Upper lobe of left lung (tissue), 6 donors: ENCODE measurements around the gene MT1HL1. TPM values are rescaled to one million over a fixed set of nuclear protein-coding genes. Genes with fewer than 3 reads are reported as not detected.

Experiments
- ATAC-seq, 2 donors: fragments of 200-7000 bp; cut with Tn5 transposase; one replicate each; pipeline ENCODE4 v1.9.1; 2022; ENCODE audit warnings: mild to moderate bottlenecking in 2 of 2, moderate library complexity in 2 of 2; ENCODE audit not compliant: low FRiP score in 2 of 2
- DNase-seq, 2 donors: peaks; one replicate each; pipeline ENCODE4 v3.0.0-alpha.2; 2019 to 2020
- H3K27ac ChIP-seq, 4 donors: fragments of 200-600 bp; sonication (generic); one replicate each; pipeline ENCODE4 v1.5.1; 2016 to 2019
- H3K27me3 ChIP-seq, 4 donors: fragments of 200-600 bp; sonication (generic); one replicate each; pipeline ENCODE4 v1.5.1; 2017 to 2019
- H3K36me3 ChIP-seq, 4 donors: fragments of 200-600 bp; sonication (generic); one replicate each; pipeline ENCODE4 v1.5.1; 2016 to 2019
- H3K4me1 ChIP-seq, 4 donors: fragments of 200-600 bp; sonication (generic); one replicate each; pipeline ENCODE4 v1.5.1; 2018 to 2019
- H3K4me3 ChIP-seq, 4 donors: fragments of 200-600 bp; sonication (generic); one replicate each; pipeline ENCODE4 v1.5.1; 2017 to 2019; ENCODE audit warnings: mild to moderate bottlenecking in 2 of 4, moderate library complexity in 1 of 4
- H3K9me3 ChIP-seq, 4 donors: fragments of 200-600 bp; sonication (generic); one replicate each; pipeline ENCODE4 v1.5.1; 2018 to 2019
- CTCF ChIP-seq, 6 experiments: fragments of 450-650 bp in 4 of 6; fragments of 200-600 bp in 2 of 6; sonication (generic) in 2 of 6; IDR thresholded peaks; one replicate each; pipeline ENCODE4 v1.5.1; 2016 to 2019; ENCODE audit warnings: antibody characterized with exemption in 6 of 6
- EP300 ChIP-seq, 4 donors: sonication (generic); formaldehyde crosslinking; IDR thresholded peaks; one replicate each; pipeline ENCODE4 v1.5.1; 2017; ENCODE audit warnings: antibody characterized with exemption in 4 of 4, control low read depth in 2 of 4
- POLR2A ChIP-seq, 4 donors: fragments of 450-650 bp; IDR thresholded peaks; one replicate each; pipeline ENCODE4 v1.5.1; 2016 to 2017; ENCODE audit warnings: antibody characterized with exemption in 4 of 4, mild to moderate bottlenecking in 2 of 4
- POLR2AphosphoS5 ChIP-seq, 2 donors: sonication (generic); formaldehyde crosslinking; IDR thresholded peaks; one replicate each; pipeline ENCODE4 v1.5.1; 2017; ENCODE audit warnings: antibody characterized with exemption in 2 of 2
- WGBS, 2 donors: methylation state at CpG; one replicate each; pipeline ENCODE4 v1.1.5; 2017 to 2018; 5-methylcytosine and 5-hydroxymethylcytosine counted together
- total RNA-seq, 6 donors: library from RNA; depleted of rRNA in 4 of 6; stranded (reverse); fragments of >200 nt in 4 of 6; gene quantifications; one replicate each; pipeline versions ENCODE4 v1.1.0 to v1.2.1, GENCODE V29; 2016 to 2021
- donor health status: DM: no; HTN: no; CAD: no; lungs with moderate emphysema.
- donor health status: DM: no; HTN: yes; CAD: no; lungs with severe emphysema.

Gene MT1HL1
- total RNA-seq, 6 donors from 2014 or later, result not detected

DNA sequence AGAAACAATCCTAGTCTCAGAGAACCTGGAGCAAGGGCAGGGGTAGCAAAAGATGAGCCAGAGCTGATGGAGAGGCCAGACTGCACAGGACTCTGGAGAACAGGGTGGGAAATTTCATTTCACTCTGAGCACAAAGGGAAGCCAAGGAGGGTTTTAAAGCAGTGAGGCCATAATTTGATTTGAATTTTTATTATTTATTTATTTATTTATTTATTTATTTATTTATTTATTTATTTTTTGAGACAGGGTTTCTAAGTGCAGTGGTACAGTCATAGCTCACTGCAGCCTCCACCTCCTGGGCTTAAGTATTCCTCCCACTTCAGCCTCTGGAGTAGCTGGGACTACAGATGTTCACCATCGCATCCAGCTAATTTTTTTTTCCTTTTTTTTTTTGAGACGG is 45.1 kb downstream of the MT1HL1 start:
- Histone ChIP-seq H3K27ac (no peak overlapping the region), H3K4me1 (no peaks in the 10 kb centered on the region), H3K9me3 (no peaks in the 10 kb centered on the region), H3K4me3 (no peak overlapping the region), H3K27me3 (no peaks in the 10 kb centered on the region), H3K36me3 (no peaks in the 10 kb centered on the region)
- no peak for DNase-seq
- no peak for ATAC-seq
- WGBS, 2 donors, result 94 to 96% methylated on average over 2 of the region's 2 CpGs
- no peak for TF ChIP-seq POLR2A (IDR thresholded peaks at IDR 0.05)
- TF ChIP-seq EP300 (IDR thresholded peaks at IDR 0.05), result no peak
- no peak for TF ChIP-seq POLR2AphosphoS5 (IDR thresholded peaks at IDR 0.05)
- TF ChIP-seq CTCF (IDR thresholded peaks at IDR 0.05), result no peak

GRCh38 chr1:236957235-236957634 is 47.0 kb downstream of the MT1HL1 start:
- Histone ChIP-seq H3K4me3 (no peak overlapping the region), H3K36me3 (no peaks in the 10 kb centered on the region), H3K4me1 (no peaks in the 10 kb centered on the region), H3K9me3 (no peaks in the 10 kb centered on the region), H3K27me3 (no peaks in the 10 kb centered on the region), H3K27ac (no peak overlapping the region)
- DNase-seq (no peak), ATAC-seq (no peak)
- TF ChIP-seq EP300 (IDR thresholded peaks at IDR 0.05), result no peak
- no peak for TF ChIP-seq POLR2AphosphoS5 (IDR thresholded peaks at IDR 0.05)
- no peak for TF ChIP-seq CTCF (IDR thresholded peaks at IDR 0.05)
- no peak for TF ChIP-seq POLR2A (IDR thresholded peaks at IDR 0.05)
- 60 to 75% methylated on average over 5 of the region's 5 CpGs for WGBS, 2 donors

Other genes with a start within 250 kb of the MT1HL1 start
- gene MTR, start 209.1 kb downstream of the MT1HL1 start, total RNA-seq, result 10 to 100 TPM; 21.0 to 44.0 (median 29.3) TPM
- 10 to 100 TPM in 1 of 6 donors, 1 to 10 TPM in 5; 1.8 to 23.0 (median 3.7) TPM for gene RYR2, start 37.7 kb upstream of the MT1HL1 start, total RNA-seq